ENCODE results near the gene ROBO1.

DNA sequence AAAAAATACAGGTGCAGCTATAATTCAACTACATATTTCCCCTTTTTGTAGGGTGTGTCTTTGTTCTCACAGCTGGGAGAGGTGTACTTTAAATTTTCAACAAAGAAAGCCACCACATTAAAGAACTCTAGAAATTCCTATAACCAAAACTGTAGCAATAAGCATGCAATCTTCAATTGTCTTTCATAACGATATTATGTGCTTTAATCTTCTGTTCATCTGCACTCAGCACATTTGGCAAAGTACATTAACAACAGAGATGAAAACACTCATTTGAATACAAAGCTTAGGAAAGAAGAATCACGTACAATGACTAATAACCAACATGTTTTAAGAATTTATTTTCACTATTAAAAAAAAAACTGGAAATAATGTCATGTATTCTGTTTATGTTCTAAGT lies 1025.8 kb downstream of the ROBO1 start:
- TF ChIP-seq, protein P1, sequence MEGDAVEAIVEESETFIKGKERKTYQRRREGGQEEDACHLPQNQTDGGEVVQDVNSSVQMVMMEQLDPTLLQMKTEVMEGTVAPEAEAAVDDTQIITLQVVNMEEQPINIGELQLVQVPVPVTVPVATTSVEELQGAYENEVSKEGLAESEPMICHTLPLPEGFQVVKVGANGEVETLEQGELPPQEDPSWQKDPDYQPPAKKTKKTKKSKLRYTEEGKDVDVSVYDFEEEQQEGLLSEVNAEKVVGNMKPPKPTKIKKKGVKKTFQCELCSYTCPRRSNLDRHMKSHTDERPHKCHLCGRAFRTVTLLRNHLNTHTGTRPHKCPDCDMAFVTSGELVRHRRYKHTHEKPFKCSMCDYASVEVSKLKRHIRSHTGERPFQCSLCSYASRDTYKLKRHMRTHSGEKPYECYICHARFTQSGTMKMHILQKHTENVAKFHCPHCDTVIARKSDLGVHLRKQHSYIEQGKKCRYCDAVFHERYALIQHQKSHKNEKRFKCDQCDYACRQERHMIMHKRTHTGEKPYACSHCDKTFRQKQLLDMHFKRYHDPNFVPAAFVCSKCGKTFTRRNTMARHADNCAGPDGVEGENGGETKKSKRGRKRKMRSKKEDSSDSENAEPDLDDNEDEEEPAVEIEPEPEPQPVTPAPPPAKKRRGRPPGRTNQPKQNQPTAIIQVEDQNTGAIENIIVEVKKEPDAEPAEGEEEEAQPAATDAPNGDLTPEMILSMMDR (optimal IDR thresholded peaks at IDR 0.05 in 1 of 3, IDR thresholded peaks at IDR 0.05 in 1 of 3, conservative IDR thresholded peaks at IDR 0.05 in 1 of 3; ENCODE audit: extremely low read depth in 1 of 3, insufficient read depth in 2 of 3, low read length in 3 of 3), result no peak
- TF ChIP-seq EZH2 (IDR thresholded peaks at IDR 0.05; ENCODE audit: low read length), result no peak
